Progenitor cell of endocrine pancreas (in vitro differentiated cells): ENCODE measurements around the gene PDE6D. TPM values are rescaled to one million over a fixed set of nuclear protein-coding genes. Genes with fewer than 3 reads are reported as not detected.
A peak's percentile ranks its signal among the peaks of the same experiment; 100 is the strongest.

Experiments used
- DNase-seq: peaks from one replicate; pipeline ENCODE4 v3.0.0; 2021; ENCODE audit warnings: low spot score; ENCODE audit not compliant: unreplicated experiment
- H3K27ac Mint-ChIP-seq: 2 replicates; pipeline ENCODE4 v1.8.0; 2021; ENCODE audit warnings: mild to moderate bottlenecking, moderate library complexity, mixed read lengths
- H3K27me3 Mint-ChIP-seq: 2 replicates; pipeline ENCODE4 v1.8.0; 2021; ENCODE audit warnings: mixed read lengths
- H3K36me3 Mint-ChIP-seq: 2 replicates; pipeline ENCODE4 v1.8.0; 2022; ENCODE audit warnings: mixed read lengths; ENCODE audit not compliant: insufficient read depth
- H3K4me1 Mint-ChIP-seq: 2 replicates; pipeline ENCODE4 v1.8.0; 2021; ENCODE audit warnings: low read depth, mixed read lengths
- H3K4me3 Mint-ChIP-seq: 2 replicates; pipeline ENCODE4 v1.8.0; 2021; ENCODE audit warnings: low read depth, mild to moderate bottlenecking, moderate library complexity, mixed read lengths
- H3K9me3 Mint-ChIP-seq: 2 replicates; pipeline ENCODE4 v1.8.0; 2021; ENCODE audit warnings: low read depth, mixed read lengths
- total RNA-seq: library from RNA; stranded (reverse); gene quantifications from 2 replicates; pipeline ENCODE4 v1.2.1, GENCODE V29; 2021
- TF ChIP-seq, protein P1 (sequence below): fragments of 200-600 bp; sonication (generic); IDR thresholded peaks from one replicate; pipeline ENCODE4 v1.5.0; 2021; ENCODE audit warnings: antibody characterized with exemption, mild to moderate bottlenecking; ENCODE audit not compliant: unreplicated experiment

Gene PDE6D
- total RNA-seq, 1 donor from 2014 or later: 21.9 TPM

DNA sequence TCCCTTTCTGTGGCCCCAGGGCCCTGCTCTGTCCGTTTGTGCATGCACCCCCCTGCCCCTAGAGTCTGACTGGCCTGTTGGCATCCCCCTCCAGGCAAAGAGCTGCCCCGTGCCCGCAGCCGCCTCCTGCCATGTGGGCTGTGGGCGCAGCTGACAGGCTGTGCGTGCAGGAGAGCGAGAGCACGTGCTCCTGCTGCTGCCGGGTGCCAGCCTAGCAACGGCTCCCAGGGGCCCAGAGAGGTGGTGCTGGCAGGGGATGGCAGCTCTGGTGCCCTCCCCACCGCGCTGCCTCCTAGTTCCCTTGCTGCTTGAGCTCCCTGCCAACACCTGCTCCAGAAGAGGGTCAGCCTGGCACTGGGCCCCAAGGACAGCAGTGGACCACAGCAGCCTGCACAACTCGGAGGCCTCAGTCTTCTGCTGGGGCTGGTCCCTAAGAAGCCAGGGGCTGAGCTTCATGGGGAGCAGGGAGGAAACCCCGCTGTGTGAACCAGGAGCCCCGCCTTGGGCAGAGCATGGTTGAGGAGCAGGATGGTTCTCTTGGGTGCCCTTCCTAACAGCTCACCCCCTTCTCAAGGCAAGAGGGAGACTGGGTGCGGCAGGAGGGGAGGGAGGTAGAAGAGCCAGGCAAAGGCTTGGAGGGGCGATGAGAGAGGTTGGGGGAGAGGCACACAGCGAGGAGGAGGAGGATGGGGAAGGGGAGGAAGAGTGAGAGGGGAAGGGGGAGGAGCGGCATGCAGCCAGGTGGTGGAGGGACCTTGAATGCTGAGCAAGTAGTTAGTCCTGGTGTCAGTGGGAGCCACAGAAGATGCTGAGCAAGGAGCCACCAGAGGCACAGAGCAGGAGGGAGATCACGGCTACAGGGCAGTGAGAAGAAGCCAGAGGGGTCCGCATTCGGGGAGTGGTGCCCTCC lies 96.5 kb downstream of the PDE6D start:
- Mint-ChIP-seq H3K4me3 (no peak overlapping the region), H3K9me3 (no peaks in the 10 kb centered on the region), H3K27me3 (no peaks in the 10 kb centered on the region), H3K36me3 (no peaks in the 10 kb centered on the region), H3K27ac (peak overlapping the region; percentile 33), H3K4me1 (peaks cover 23% of the 10 kb centered on the region)
- DNase-seq: no peak
- TF ChIP-seq, protein P1, sequence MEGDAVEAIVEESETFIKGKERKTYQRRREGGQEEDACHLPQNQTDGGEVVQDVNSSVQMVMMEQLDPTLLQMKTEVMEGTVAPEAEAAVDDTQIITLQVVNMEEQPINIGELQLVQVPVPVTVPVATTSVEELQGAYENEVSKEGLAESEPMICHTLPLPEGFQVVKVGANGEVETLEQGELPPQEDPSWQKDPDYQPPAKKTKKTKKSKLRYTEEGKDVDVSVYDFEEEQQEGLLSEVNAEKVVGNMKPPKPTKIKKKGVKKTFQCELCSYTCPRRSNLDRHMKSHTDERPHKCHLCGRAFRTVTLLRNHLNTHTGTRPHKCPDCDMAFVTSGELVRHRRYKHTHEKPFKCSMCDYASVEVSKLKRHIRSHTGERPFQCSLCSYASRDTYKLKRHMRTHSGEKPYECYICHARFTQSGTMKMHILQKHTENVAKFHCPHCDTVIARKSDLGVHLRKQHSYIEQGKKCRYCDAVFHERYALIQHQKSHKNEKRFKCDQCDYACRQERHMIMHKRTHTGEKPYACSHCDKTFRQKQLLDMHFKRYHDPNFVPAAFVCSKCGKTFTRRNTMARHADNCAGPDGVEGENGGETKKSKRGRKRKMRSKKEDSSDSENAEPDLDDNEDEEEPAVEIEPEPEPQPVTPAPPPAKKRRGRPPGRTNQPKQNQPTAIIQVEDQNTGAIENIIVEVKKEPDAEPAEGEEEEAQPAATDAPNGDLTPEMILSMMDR: no peak

DNA sequence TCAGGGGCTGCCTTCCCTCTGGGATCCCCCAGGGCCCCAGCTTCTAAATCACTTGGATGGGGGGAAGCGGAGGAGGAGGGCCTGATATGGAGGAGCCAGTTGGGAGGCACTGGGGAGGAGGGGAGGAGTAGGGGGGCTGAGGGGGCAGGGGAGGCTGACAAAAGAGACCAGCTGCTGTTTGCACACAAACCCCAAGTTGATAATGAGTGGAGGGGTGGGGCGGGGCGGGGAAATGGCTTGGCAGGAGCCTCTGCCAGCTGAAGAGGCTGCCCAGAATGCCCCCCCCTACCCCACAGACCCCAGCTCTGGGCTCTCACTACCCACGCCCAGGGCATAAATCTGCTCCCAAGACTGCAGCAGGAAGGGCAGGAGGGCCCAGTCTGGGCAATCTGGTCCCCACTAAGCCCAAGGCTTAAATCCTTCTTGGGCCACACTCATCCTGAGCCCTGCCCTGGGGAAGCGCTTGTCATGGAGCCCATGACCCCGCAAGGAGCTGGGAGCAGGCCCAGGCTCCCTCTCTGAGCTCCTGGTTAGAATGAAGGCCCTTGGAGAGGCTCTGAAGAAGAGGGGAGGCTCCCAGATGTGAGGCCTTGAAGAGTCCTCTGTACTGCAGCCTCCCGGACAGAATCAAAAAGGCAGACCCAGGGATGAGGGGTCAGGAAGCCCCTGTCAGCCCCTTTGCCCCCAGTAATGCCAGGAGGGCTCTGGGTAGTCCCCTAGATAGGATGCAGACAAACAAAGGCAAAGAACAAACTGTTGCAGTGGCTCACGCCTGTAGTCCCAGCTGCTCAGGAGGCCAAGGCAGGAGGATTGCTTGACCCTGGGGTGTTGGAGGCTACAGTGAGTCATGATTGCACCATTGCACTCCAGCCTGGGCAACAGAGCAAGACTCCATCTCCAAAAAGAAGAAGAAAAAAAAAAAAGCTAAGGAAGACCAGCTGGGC lies 97.5 kb downstream of the PDE6D start:
- Mint-ChIP-seq H3K4me1 (peaks cover 23% of the 10 kb centered on the region), H3K9me3 (no peaks in the 10 kb centered on the region), H3K27ac (peak overlapping the region; percentile 99), H3K27me3 (no peaks in the 10 kb centered on the region), H3K4me3 (no peak overlapping the region), H3K36me3 (no peaks in the 10 kb centered on the region)
- DNase-seq: no peak
- TF ChIP-seq, protein P1: no peak

DNA sequence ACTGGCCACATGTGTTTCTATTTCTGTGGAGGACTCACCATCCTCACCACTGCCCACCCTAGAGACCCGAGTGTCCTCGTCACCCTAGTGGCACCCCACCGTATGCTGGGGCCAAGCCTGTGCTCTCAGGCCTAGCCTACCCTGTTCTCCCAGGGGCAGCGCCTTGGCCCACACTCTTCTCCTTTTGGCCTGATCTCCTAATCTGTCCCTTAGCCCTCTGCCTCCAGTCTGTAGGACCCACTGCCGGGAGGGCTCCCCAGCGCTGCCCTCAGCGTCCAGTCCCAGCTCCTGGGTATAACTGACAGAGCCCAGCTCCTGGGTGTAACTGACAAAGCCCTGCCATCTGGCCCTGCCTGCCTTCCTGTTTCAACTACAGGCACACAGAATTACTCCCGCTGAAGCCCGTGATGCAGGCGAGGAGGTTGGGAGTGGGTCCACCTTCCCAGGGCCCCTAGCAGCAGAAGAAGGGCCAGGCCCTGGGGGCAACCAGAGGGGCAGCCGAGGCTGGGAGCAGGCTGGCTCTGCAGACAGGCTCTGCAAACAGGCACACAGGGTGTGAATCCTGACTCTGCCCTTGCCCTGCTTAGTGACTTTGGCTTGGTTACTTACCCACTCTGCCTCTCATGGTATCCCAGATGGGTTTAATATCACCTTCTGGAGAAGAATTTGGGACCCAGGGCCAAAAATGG lies 98.3 kb downstream of the PDE6D start:
- TF ChIP-seq, protein P1: no peak
- H3K27me3 Mint-ChIP-seq: no peaks in the 10 kb centered on the region
- peaks cover 24% of the 10 kb centered on the region for H3K4me1 Mint-ChIP-seq
- H3K4me3 Mint-ChIP-seq: peak overlapping the region; percentile 49
- H3K9me3 Mint-ChIP-seq: no peaks in the 10 kb centered on the region
- peak overlapping the region; percentile 99 for H3K27ac Mint-ChIP-seq
- no peak for DNase-seq
- H3K36me3 Mint-ChIP-seq: no peaks in the 10 kb centered on the region

Other genes starting within 250 kb of the PDE6D start
- gene TEX44, start 188.4 kb downstream of the PDE6D start, total RNA-seq: not detected in 2 replicates
- 1,066 and 1,116 TPM in 2 replicates for gene PTMA, start 72.8 kb downstream of the PDE6D start, total RNA-seq
- 55.1 and 58.4 TPM in 2 replicates for gene COPS7B, start 5.2 kb upstream of the PDE6D start, total RNA-seq
- gene NPPC, start 145.1 kb upstream of the PDE6D start, total RNA-seq: not detected in 2 replicates
- gene DIS3L2, start 180.4 kb upstream of the PDE6D start, total RNA-seq: 49.9 and 59.3 TPM in 2 replicates